ENCODE measurements around the gene SCN2B.

- TF ChIP-seq CTCF (conservative IDR thresholded peaks at IDR 0.05 in 1 of 2, IDR thresholded peaks at IDR 0.05 in 1 of 2; ENCODE audit: extremely low read depth in 1 of 2, insufficient read depth in 1 of 2, low read depth in 1 of 2, low read length in 2 of 2) (no peak), EZH2 (IDR thresholded peaks at IDR 0.05; ENCODE audit: borderline replicate concordance, low read length) (no peak)
Observed at GRCh38 chr11:118152552-118153471, 23.6 kb downstream of the SCN2B start, which contains the start of gene SCN4B.
